Neural progenitor cell (in vitro differentiated cells): ENCODE data around the gene KLHL3.

Experiments
- EZH2 ChIP-seq: fragments of 200-600 bp; sonication (generic); IDR thresholded peaks from 2 replicates; pipeline ENCODE4 v1.6.1; 2017; ENCODE audit warnings: antibody characterized with exemption, mild to moderate bottlenecking, moderate library complexity
- TF ChIP-seq, protein P1 (sequence below): fragments of 200-600 bp; sonication (generic); IDR thresholded peaks from 2 replicates; pipeline ENCODE4 v1.5.1; 2017; ENCODE audit warnings: antibody characterized with exemption, mild to moderate bottlenecking

DNA sequence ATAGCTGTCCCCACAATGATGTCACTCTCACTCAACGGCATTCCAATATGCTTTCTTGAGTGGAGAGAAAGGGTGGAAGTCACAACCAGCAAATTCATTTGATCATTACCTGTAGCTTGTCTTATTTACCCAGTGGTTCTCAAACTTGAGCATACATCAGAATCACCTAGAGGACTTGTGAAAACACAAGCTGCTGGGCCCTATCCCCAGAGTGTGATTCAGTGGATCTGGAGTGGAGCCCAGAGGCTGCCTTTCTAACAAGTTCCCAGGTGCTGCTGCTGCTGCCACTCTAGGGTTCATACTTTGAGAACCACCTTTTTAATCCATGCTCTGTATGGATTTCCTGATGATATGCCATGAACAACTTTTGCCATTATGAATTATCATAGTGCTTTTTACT lies 94.7 kb downstream of the KLHL3 start:
- TF ChIP-seq EZH2: no peak
- TF ChIP-seq, protein P1, sequence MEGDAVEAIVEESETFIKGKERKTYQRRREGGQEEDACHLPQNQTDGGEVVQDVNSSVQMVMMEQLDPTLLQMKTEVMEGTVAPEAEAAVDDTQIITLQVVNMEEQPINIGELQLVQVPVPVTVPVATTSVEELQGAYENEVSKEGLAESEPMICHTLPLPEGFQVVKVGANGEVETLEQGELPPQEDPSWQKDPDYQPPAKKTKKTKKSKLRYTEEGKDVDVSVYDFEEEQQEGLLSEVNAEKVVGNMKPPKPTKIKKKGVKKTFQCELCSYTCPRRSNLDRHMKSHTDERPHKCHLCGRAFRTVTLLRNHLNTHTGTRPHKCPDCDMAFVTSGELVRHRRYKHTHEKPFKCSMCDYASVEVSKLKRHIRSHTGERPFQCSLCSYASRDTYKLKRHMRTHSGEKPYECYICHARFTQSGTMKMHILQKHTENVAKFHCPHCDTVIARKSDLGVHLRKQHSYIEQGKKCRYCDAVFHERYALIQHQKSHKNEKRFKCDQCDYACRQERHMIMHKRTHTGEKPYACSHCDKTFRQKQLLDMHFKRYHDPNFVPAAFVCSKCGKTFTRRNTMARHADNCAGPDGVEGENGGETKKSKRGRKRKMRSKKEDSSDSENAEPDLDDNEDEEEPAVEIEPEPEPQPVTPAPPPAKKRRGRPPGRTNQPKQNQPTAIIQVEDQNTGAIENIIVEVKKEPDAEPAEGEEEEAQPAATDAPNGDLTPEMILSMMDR: no peak
